Transverse colon (tissue), 3 donors: Measurements from ENCODE around the gene CARMIL1.

Experiments used
- POLR2A ChIP-seq: fragments of 450-650 bp; IDR thresholded peaks from one replicate; pipeline ENCODE4 v1.6.1; 2016; ENCODE audit warnings: antibody characterized with exemption, mild to moderate bottlenecking, moderate library complexity
- TF ChIP-seq, protein P1 (sequence below), 5 experiments: fragments of 200-600 bp in 3 of 5; fragments of 450-650 bp in 2 of 5; sonication (generic) in 3 of 5; IDR thresholded peaks; 1 replicate in 2 of 5; 2 replicates in 3 of 5; pipeline ENCODE4 v1.5.1; 2016 to 2017; ENCODE audit warnings: antibody characterized with exemption in 5 of 5, inconsistent platforms in 3 of 5, mild to moderate bottlenecking in 2 of 5, moderate library complexity in 1 of 5

DNA sequence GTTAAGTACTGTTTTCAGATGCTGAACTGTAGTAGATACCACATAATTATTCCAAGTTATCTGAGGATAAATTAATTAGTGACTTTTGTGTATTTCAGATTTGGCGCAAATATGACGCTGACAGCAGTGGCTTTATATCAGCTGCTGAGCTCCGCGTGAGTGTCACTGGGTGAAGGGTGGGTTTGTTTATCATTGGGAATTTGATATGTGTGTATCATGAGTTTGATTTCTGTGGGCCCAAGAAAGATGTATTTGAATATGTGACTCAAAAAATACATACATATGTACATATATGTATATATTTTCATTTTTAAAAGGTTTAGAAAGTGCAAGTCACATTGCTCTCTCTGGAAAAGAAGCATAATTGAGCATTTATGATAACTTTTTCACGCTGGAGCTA, 390.2 kb downstream of the CARMIL1 start:
- TF ChIP-seq POLR2A, result no peak
- TF ChIP-seq, protein P1, sequence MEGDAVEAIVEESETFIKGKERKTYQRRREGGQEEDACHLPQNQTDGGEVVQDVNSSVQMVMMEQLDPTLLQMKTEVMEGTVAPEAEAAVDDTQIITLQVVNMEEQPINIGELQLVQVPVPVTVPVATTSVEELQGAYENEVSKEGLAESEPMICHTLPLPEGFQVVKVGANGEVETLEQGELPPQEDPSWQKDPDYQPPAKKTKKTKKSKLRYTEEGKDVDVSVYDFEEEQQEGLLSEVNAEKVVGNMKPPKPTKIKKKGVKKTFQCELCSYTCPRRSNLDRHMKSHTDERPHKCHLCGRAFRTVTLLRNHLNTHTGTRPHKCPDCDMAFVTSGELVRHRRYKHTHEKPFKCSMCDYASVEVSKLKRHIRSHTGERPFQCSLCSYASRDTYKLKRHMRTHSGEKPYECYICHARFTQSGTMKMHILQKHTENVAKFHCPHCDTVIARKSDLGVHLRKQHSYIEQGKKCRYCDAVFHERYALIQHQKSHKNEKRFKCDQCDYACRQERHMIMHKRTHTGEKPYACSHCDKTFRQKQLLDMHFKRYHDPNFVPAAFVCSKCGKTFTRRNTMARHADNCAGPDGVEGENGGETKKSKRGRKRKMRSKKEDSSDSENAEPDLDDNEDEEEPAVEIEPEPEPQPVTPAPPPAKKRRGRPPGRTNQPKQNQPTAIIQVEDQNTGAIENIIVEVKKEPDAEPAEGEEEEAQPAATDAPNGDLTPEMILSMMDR (IDR thresholded peaks at IDR 0.05), result no peak
